Tibial nerve (tissue), 3 donors: ENCODE data around the gene SMIM9.

Experiments used
- POLR2A ChIP-seq, 2 donors: fragments of 450-650 bp; IDR thresholded peaks; one replicate each; pipeline ENCODE4 v1.6.1; 2017; ENCODE audit warnings: antibody characterized with exemption in 2 of 2, mild to moderate bottlenecking in 2 of 2, moderate library complexity in 2 of 2
- TF ChIP-seq, protein P1 (sequence below), 5 experiments: fragments of 200-600 bp in 3 of 5; fragments of 450-650 bp in 2 of 5; sonication (generic) in 3 of 5; IDR thresholded peaks; one replicate each; pipeline ENCODE4 v1.5.1; 2016 to 2019; ENCODE audit warnings: antibody characterized with exemption in 5 of 5, mild to moderate bottlenecking in 3 of 5, moderate library complexity in 2 of 5

DNA sequence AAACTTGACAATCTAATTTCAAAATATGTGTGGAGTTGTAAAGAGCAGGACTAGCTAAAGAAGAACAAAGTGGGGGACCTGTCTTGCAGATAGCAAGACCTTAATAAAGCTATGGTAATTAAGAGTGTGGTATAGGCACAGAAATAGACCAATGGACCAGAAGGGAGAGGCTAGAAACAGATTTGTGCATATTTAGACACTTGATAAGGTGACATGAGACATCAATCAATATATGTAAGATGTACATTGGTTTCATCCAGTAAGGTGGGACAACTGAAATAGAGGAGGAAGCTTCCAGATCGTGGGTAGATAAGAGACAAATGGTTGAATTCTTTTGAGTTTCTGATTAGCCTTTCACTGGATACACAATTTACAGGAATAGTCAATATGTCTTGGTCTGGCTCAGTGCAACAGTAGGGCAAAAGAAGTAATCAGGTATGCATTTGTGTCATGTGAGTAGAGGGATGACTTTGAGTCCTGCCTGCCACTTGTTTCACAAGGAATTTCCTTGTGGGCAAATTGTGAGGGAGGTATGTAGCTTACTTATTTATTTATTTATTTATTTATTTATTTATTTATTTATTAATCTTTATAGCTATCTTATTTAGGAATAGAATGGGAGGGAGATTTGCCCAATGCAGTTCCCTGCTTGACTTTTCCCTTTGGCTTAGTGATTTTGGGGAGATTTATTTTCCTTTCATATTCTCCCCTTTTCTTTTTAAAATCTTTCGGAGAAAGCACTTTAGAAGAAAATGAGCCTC, 21.9 kb downstream of the SMIM9 start:
- TF ChIP-seq, protein P1, sequence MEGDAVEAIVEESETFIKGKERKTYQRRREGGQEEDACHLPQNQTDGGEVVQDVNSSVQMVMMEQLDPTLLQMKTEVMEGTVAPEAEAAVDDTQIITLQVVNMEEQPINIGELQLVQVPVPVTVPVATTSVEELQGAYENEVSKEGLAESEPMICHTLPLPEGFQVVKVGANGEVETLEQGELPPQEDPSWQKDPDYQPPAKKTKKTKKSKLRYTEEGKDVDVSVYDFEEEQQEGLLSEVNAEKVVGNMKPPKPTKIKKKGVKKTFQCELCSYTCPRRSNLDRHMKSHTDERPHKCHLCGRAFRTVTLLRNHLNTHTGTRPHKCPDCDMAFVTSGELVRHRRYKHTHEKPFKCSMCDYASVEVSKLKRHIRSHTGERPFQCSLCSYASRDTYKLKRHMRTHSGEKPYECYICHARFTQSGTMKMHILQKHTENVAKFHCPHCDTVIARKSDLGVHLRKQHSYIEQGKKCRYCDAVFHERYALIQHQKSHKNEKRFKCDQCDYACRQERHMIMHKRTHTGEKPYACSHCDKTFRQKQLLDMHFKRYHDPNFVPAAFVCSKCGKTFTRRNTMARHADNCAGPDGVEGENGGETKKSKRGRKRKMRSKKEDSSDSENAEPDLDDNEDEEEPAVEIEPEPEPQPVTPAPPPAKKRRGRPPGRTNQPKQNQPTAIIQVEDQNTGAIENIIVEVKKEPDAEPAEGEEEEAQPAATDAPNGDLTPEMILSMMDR (IDR thresholded peaks at IDR 0.05) = no peak
- TF ChIP-seq POLR2A (IDR thresholded peaks at IDR 0.05) = no peak
